C4-2B (cell line): ENCODE measurements around the gene GAREM2.

Experiments
- H3K27ac ChIP-seq: fragments of 450-650 bp; 2 replicates; pipeline ENCODE4 v1.5.1; 2017
- ZFX ChIP-seq: fragments of 450-650 bp; IDR thresholded peaks from 2 replicates; pipeline ENCODE4 v1.6.1; 2017
- TF ChIP-seq, protein P1 (sequence below): fragments of 450-650 bp; conservative IDR thresholded peaks from 2 replicates; pipeline ENCODE4 v1.5.1; 2017; ENCODE audit warnings: mild to moderate bottlenecking

Gene GAREM2

GRCh38 chr2:26184555-26185303 is 11.8 kb downstream of the GAREM2 start:
- TF ChIP-seq, protein P1, sequence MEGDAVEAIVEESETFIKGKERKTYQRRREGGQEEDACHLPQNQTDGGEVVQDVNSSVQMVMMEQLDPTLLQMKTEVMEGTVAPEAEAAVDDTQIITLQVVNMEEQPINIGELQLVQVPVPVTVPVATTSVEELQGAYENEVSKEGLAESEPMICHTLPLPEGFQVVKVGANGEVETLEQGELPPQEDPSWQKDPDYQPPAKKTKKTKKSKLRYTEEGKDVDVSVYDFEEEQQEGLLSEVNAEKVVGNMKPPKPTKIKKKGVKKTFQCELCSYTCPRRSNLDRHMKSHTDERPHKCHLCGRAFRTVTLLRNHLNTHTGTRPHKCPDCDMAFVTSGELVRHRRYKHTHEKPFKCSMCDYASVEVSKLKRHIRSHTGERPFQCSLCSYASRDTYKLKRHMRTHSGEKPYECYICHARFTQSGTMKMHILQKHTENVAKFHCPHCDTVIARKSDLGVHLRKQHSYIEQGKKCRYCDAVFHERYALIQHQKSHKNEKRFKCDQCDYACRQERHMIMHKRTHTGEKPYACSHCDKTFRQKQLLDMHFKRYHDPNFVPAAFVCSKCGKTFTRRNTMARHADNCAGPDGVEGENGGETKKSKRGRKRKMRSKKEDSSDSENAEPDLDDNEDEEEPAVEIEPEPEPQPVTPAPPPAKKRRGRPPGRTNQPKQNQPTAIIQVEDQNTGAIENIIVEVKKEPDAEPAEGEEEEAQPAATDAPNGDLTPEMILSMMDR: no peak
- no peak for TF ChIP-seq ZFX
- H3K27ac ChIP-seq: no peak overlapping the region

DNA sequence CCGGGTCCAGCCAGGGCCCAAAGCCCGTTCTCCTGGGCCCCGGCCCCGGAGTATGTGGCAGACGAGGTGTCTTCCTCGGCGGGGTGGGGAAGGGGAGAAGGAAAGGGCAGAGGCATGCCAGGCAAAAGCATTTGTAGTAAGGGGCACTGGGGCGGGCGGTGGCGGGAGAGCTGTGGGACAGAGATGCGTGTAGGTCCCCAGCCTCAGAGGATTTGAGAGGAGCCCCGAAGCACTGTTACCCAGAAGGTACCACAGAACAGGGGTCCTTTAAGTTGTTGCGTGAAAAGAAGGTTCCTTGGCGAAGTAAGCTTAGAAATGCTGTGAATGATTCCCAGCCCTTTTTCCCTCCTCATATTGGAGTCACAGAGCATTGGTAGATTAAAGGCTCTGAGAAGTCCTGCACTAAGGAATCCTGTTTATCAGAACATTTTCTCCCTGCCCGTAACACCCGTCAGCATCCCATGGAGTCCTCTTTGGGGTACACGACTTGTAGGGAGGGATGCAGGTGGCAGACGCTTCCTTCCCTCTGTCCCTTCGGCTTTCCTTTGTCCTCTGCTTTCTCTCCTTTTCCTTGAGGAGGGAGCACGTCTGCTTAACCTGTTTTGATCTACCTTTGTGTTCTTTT is 12.5 kb downstream of the GAREM2 start:
- TF ChIP-seq, protein P1: no peak
- no peak for TF ChIP-seq ZFX
- H3K27ac ChIP-seq: no peak overlapping the region

- no peak overlapping the region for H3K27ac ChIP-seq
- TF ChIP-seq, protein P1: no peak
- no peak for TF ChIP-seq ZFX
Observed at GRCh38 chr2:26185954-26186770, 13.3 kb downstream of the GAREM2 start.

DNA sequence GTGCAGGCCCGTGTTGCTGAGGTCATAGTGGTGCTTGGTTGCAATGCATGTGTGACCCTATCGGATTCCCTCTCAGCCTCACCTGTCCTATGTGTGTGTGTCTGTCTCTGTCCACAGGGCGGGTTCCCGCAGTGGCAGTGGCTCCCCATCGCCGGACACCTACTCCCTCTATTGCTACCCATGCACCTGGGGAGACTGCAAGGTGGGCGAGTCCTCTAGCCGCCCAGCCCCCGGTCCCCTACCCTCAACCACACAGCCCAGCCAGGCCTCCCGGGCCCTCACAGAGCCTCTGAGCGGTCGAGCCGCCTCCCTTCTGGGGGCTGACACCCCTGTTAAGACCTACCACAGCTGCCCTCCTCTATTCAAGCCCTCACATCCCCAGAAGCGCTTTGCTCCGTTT is 14.2 kb downstream of the GAREM2 start:
- no peak overlapping the region for H3K27ac ChIP-seq
- TF ChIP-seq ZFX: no peak
- TF ChIP-seq, protein P1: no peak

- TF ChIP-seq, protein P1: no peak
- no peak for TF ChIP-seq ZFX
- H3K27ac ChIP-seq: no peak overlapping the region
Observed at GRCh38 chr2:26187537-26188104, 14.7 kb downstream of the GAREM2 start.

GRCh38 chr2:26189123-26189522 is 16.2 kb downstream of the GAREM2 start:
- H3K27ac ChIP-seq: no peak overlapping the region
- no peak for TF ChIP-seq ZFX
- TF ChIP-seq, protein P1: no peak

DNA sequence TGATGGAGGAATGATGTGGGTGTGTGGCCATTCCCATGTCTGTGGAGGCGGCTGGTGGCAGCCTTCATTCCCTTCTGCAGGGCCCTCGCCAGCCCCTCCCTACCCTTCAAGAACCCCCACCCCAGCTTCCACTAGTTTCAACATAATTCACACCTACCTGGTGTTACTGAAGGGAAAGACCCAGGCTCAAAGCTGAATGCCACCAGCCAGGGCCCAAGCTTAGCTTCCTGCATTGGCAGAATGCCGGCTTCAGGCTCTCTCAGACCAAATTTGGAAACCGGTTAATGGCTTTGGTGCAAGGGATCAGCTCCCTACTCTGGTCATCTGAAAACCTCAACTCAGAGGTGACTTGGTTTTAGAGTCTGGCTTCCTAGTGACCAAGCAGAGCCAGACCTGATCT is 16.9 kb downstream of the GAREM2 start:
- TF ChIP-seq ZFX: no peak
- TF ChIP-seq, protein P1: no peak
- no peak overlapping the region for H3K27ac ChIP-seq
